IMR-90 (cell line): ENCODE results near the gene MKS1.

Experiments
- CEBPB ChIP-seq: IDR thresholded peaks from 2 replicates; pipeline ENCODE4 v1.6.1; 2012; ENCODE audit warnings: low read depth, low read length, improper control_type of control experiment
- CTCF ChIP-seq: conservative IDR thresholded peaks from 2 replicates; pipeline ENCODE4 v1.5.1; 2012; ENCODE audit warnings: mild to moderate bottlenecking, low read depth, low read length, improper control_type of control experiment
- ELK1 ChIP-seq: fragments of 150-350 bp; IDR thresholded peaks from 2 replicates; pipeline ENCODE4 v1.6.1; 2016; ENCODE audit warnings: low read depth, mild to moderate bottlenecking, low read length, moderate library complexity, borderline replicate concordance
- FOS ChIP-seq: fragments of 150-350 bp; IDR thresholded peaks from 2 replicates; pipeline ENCODE4 v1.6.1; 2016; ENCODE audit warnings: low read depth, low read length
- MAFK ChIP-seq: IDR thresholded peaks from 2 replicates; pipeline ENCODE4 v1.6.1; 2012; ENCODE audit warnings: low read depth, low read length, improper control_type of control experiment
- MAZ ChIP-seq: IDR thresholded peaks from 2 replicates; pipeline ENCODE4 v1.6.1; 2012; ENCODE audit warnings: low read depth, mild to moderate bottlenecking, low read length, improper control_type of control experiment, moderate library complexity, borderline replicate concordance
- POLR2A ChIP-seq: IDR thresholded peaks from 2 replicates; pipeline ENCODE4 v1.6.1; 2012; ENCODE audit warnings: mild to moderate bottlenecking, low read depth, low read length
- RAD21 ChIP-seq: IDR thresholded peaks from 2 replicates; pipeline ENCODE4 v1.6.1; 2012; ENCODE audit warnings: low read length, improper control_type of control experiment
- RFX5 ChIP-seq: IDR thresholded peaks from 2 replicates; pipeline ENCODE4 v1.8.0; 2012; ENCODE audit warnings: low read depth, mild to moderate bottlenecking, low read length, moderate library complexity
- SMC3 ChIP-seq: fragments of 150-350 bp; IDR thresholded peaks from 2 replicates; pipeline ENCODE4 v1.6.1; 2016; ENCODE audit warnings: low read depth, mild to moderate bottlenecking, antibody characterized with exemption, low read length, moderate library complexity

GRCh38 chr17:58174871-58175270 is 44.2 kb downstream of the MKS1 start:
- no peak for TF ChIP-seq CTCF
- no peak for TF ChIP-seq POLR2A
- TF ChIP-seq FOS: no peak
- no peak for TF ChIP-seq RAD21
- no peak for TF ChIP-seq RFX5
- TF ChIP-seq MAZ: no peak
- TF ChIP-seq CEBPB: no peak
- TF ChIP-seq ELK1: no peak
- no peak for TF ChIP-seq MAFK
- TF ChIP-seq SMC3: no peak
